ENCODE data around the gene AFF3.
"Not testable (repeated sequence)": the region's sequence is repeated elsewhere in the genome, so short reads cannot be mapped to it uniquely, and the experiment has no call there.

Gene AFF3

GRCh38 chr2:99743146-99743545 lies 399.2 kb downstream of the AFF3 start:
- Histone ChIP-seq H3K9ac (ENCODE audit: low read depth, low read length) (no peak overlapping the region), H3K36me3 (ENCODE audit: control insufficient read depth, insufficient read depth, low read length) (no peaks in the 10 kb centered on the region), H3K4me1 (ENCODE audit: control insufficient read depth, insufficient read depth, low read length) (no peaks in the 10 kb centered on the region), H3K9me3 (ENCODE audit: control insufficient read depth, insufficient read depth, low read length) (no peaks in the 10 kb centered on the region), H3K27me3 (ENCODE audit: control insufficient read depth, insufficient read depth, low read length) (no peaks in the 10 kb centered on the region), H3K4me3 (ENCODE audit: low read depth, low read length) (no peak overlapping the region)

- H3K9ac ChIP-seq (ENCODE audit: low read depth, low read length) = no peak overlapping the region
- no peaks in the 10 kb centered on the region for H3K4me1 ChIP-seq (ENCODE audit: control insufficient read depth, insufficient read depth, low read length)
- H3K27me3 ChIP-seq (ENCODE audit: control insufficient read depth, insufficient read depth, low read length) = no peaks in the 10 kb centered on the region
- no peak overlapping the region for H3K4me3 ChIP-seq (ENCODE audit: low read depth, low read length)
- no peaks in the 10 kb centered on the region for H3K9me3 ChIP-seq (ENCODE audit: control insufficient read depth, insufficient read depth, low read length)
- no peaks in the 10 kb centered on the region for H3K36me3 ChIP-seq (ENCODE audit: control insufficient read depth, insufficient read depth, low read length)
Observed at GRCh38 chr2:99737537-99737936, 404.9 kb downstream of the AFF3 start.

- H3K9ac ChIP-seq (ENCODE audit: low read depth, low read length) = no peak overlapping the region
- no peaks in the 10 kb centered on the region for H3K27me3 ChIP-seq (ENCODE audit: control insufficient read depth, insufficient read depth, low read length)
- H3K4me1 ChIP-seq (ENCODE audit: control insufficient read depth, insufficient read depth, low read length) = no peaks in the 10 kb centered on the region
- no peaks in the 10 kb centered on the region for H3K36me3 ChIP-seq (ENCODE audit: control insufficient read depth, insufficient read depth, low read length)
- no peaks in the 10 kb centered on the region for H3K9me3 ChIP-seq (ENCODE audit: control insufficient read depth, insufficient read depth, low read length)
- H3K4me3 ChIP-seq (ENCODE audit: low read depth, low read length) = no peak overlapping the region
Observed at GRCh38 chr2:99735753-99736152, 406.6 kb downstream of the AFF3 start.

- H3K36me3 ChIP-seq (ENCODE audit: control insufficient read depth, insufficient read depth, low read length); H3K9ac ChIP-seq (ENCODE audit: low read depth, low read length); H3K9me3 ChIP-seq (ENCODE audit: control insufficient read depth, insufficient read depth, low read length); H3K4me3 ChIP-seq (ENCODE audit: low read depth, low read length); H3K27me3 ChIP-seq (ENCODE audit: control insufficient read depth, insufficient read depth, low read length); H3K4me1 ChIP-seq (ENCODE audit: control insufficient read depth, insufficient read depth, low read length): not testable (repeated sequence)
Observed at GRCh38 chr2:99735314-99735713, 407.1 kb downstream of the AFF3 start.

GRCh38 chr2:99734236-99734635 lies 408.2 kb downstream of the AFF3 start:
- H3K9ac ChIP-seq (ENCODE audit: low read depth, low read length) = no peak overlapping the region
- no peak overlapping the region for H3K4me3 ChIP-seq (ENCODE audit: low read depth, low read length)
- no peaks in the 10 kb centered on the region for H3K36me3 ChIP-seq (ENCODE audit: control insufficient read depth, insufficient read depth, low read length)
- no peaks in the 10 kb centered on the region for H3K9me3 ChIP-seq (ENCODE audit: control insufficient read depth, insufficient read depth, low read length)
- no peaks in the 10 kb centered on the region for H3K27me3 ChIP-seq (ENCODE audit: control insufficient read depth, insufficient read depth, low read length)
- no peaks in the 10 kb centered on the region for H3K4me1 ChIP-seq (ENCODE audit: control insufficient read depth, insufficient read depth, low read length)

GRCh38 chr2:99729104-99730025 lies 413.0 kb downstream of the AFF3 start:
- no peak overlapping the region for H3K4me3 ChIP-seq (ENCODE audit: low read depth, low read length)
- H3K9me3 ChIP-seq (ENCODE audit: control insufficient read depth, insufficient read depth, low read length) = no peaks in the 10 kb centered on the region
- H3K4me1 ChIP-seq (ENCODE audit: control insufficient read depth, insufficient read depth, low read length) = no peaks in the 10 kb centered on the region
- no peak overlapping the region for H3K9ac ChIP-seq (ENCODE audit: low read depth, low read length)
- H3K36me3 ChIP-seq (ENCODE audit: control insufficient read depth, insufficient read depth, low read length) = no peaks in the 10 kb centered on the region
- no peaks in the 10 kb centered on the region for H3K27me3 ChIP-seq (ENCODE audit: control insufficient read depth, insufficient read depth, low read length)

- no peaks in the 10 kb centered on the region for H3K36me3 ChIP-seq (ENCODE audit: control insufficient read depth, insufficient read depth, low read length)
Observed at GRCh38 chr2:99728166-99728565, 414.2 kb downstream of the AFF3 start.

GRCh38 chr2:99727199-99727598 lies 415.2 kb downstream of the AFF3 start:
- Histone ChIP-seq H3K4me3 (ENCODE audit: low read depth, low read length) (no peak overlapping the region), H3K9ac (ENCODE audit: low read depth, low read length) (no peak overlapping the region), H3K4me1 (ENCODE audit: control insufficient read depth, insufficient read depth, low read length) (no peaks in the 10 kb centered on the region), H3K36me3 (ENCODE audit: control insufficient read depth, insufficient read depth, low read length) (no peaks in the 10 kb centered on the region), H3K9me3 (ENCODE audit: control insufficient read depth, insufficient read depth, low read length) (no peaks in the 10 kb centered on the region), H3K27me3 (ENCODE audit: control insufficient read depth, insufficient read depth, low read length) (no peaks in the 10 kb centered on the region)

More at GRCh38 chr2:99728166-99728565, 414.2 kb downstream of the AFF3 start:
- Histone ChIP-seq H3K27me3 (ENCODE audit: control insufficient read depth, insufficient read depth, low read length) (no peaks in the 10 kb centered on the region), H3K9me3 (ENCODE audit: control insufficient read depth, insufficient read depth, low read length) (no peaks in the 10 kb centered on the region), H3K4me1 (ENCODE audit: control insufficient read depth, insufficient read depth, low read length) (no peaks in the 10 kb centered on the region), H3K9ac (ENCODE audit: low read depth, low read length) (no peak overlapping the region), H3K4me3 (ENCODE audit: low read depth, low read length) (no peak overlapping the region)

GRCh38 chr2:99726691-99727090 lies 415.7 kb downstream of the AFF3 start:
- H3K9me3 ChIP-seq (ENCODE audit: control insufficient read depth, insufficient read depth, low read length) = no peaks in the 10 kb centered on the region
- no peak overlapping the region for H3K4me3 ChIP-seq (ENCODE audit: low read depth, low read length)
- no peaks in the 10 kb centered on the region for H3K36me3 ChIP-seq (ENCODE audit: control insufficient read depth, insufficient read depth, low read length)
- no peak overlapping the region for H3K9ac ChIP-seq (ENCODE audit: low read depth, low read length)
- no peaks in the 10 kb centered on the region for H3K4me1 ChIP-seq (ENCODE audit: control insufficient read depth, insufficient read depth, low read length)
- no peaks in the 10 kb centered on the region for H3K27me3 ChIP-seq (ENCODE audit: control insufficient read depth, insufficient read depth, low read length)

- Histone ChIP-seq H3K4me3 (ENCODE audit: low read depth, low read length) (no peak overlapping the region), H3K36me3 (ENCODE audit: control insufficient read depth, insufficient read depth, low read length) (no peaks in the 10 kb centered on the region), H3K9me3 (ENCODE audit: control insufficient read depth, insufficient read depth, low read length) (no peaks in the 10 kb centered on the region), H3K27me3 (ENCODE audit: control insufficient read depth, insufficient read depth, low read length) (no peaks in the 10 kb centered on the region), H3K4me1 (ENCODE audit: control insufficient read depth, insufficient read depth, low read length) (no peaks in the 10 kb centered on the region), H3K9ac (ENCODE audit: low read depth, low read length) (no peak overlapping the region)
Observed at GRCh38 chr2:99725820-99726219, 416.6 kb downstream of the AFF3 start.

GRCh38 chr2:99722476-99722875 lies 419.9 kb downstream of the AFF3 start:
- Histone ChIP-seq H3K9me3 (ENCODE audit: control insufficient read depth, insufficient read depth, low read length) (no peaks in the 10 kb centered on the region), H3K4me3 (ENCODE audit: low read depth, low read length) (no peak overlapping the region), H3K36me3 (ENCODE audit: control insufficient read depth, insufficient read depth, low read length) (no peaks in the 10 kb centered on the region), H3K27me3 (ENCODE audit: control insufficient read depth, insufficient read depth, low read length) (no peaks in the 10 kb centered on the region), H3K9ac (ENCODE audit: low read depth, low read length) (no peak overlapping the region), H3K4me1 (ENCODE audit: control insufficient read depth, insufficient read depth, low read length) (no peaks in the 10 kb centered on the region)

- Histone ChIP-seq H3K9ac (ENCODE audit: low read depth, low read length) (no peak overlapping the region), H3K4me1 (ENCODE audit: control insufficient read depth, insufficient read depth, low read length) (no peaks in the 10 kb centered on the region), H3K9me3 (ENCODE audit: control insufficient read depth, insufficient read depth, low read length) (no peaks in the 10 kb centered on the region), H3K4me3 (ENCODE audit: low read depth, low read length) (no peak overlapping the region), H3K27me3 (ENCODE audit: control insufficient read depth, insufficient read depth, low read length) (no peaks in the 10 kb centered on the region), H3K36me3 (ENCODE audit: control insufficient read depth, insufficient read depth, low read length) (no peaks in the 10 kb centered on the region)
Observed at GRCh38 chr2:99719102-99719501, 423.3 kb downstream of the AFF3 start.
